PFSK-1 (cell line): ENCODE results near the gene SLC26A4.

Experiments
- POLR2AphosphoS5 ChIP-seq: IDR thresholded peaks from 2 replicates; pipeline ENCODE4 v1.6.1; 2012; ENCODE audit warnings: low read depth, mild to moderate bottlenecking, control low read depth, low read length, moderate library complexity
- REST ChIP-seq, 2 experiments: IDR thresholded peaks; 2 replicates each; pipeline versions ENCODE4 v1.6.1 to v1.8.0; 2011 to 2012; ENCODE audit warnings: low read depth in 2 of 2, low read length in 2 of 2, control low read depth in 1 of 2, inconsistent platforms in 1 of 2, mild to moderate bottlenecking in 1 of 2, moderate library complexity in 1 of 2; ENCODE audit not compliant: insufficient read depth in 1 of 2

GRCh38 chr7:107622894-107623293 lies 37.7 kb upstream of the SLC26A4 start:
- no peak for TF ChIP-seq REST (IDR thresholded peaks at IDR 0.05; ENCODE audit: insufficient read depth in 1 of 2, low read depth in 2 of 2, low read length in 2 of 2)
- TF ChIP-seq POLR2AphosphoS5: no peak
